GM08714 (cell line): ENCODE data around the gene BAHCC1.

ENCODE experiments used
- H3K4me3 ChIP-seq: fragments of 200-500 bp; sonication (Bioruptor generic); 2 replicates; pipeline ENCODE4 v1.5.1; 2014; ENCODE audit warnings: mild to moderate bottlenecking, low read length, inconsistent platforms
- ZNF274 ChIP-seq: IDR thresholded peaks from 2 replicates; pipeline ENCODE4 v1.6.1; 2012; ENCODE audit warnings: mild to moderate bottlenecking, low read depth, low read length

BAHCC1 gene

GRCh38 chr17:81476097-81476496 lies 80.8 kb downstream of the BAHCC1 start:
- no peak for TF ChIP-seq ZNF274
- no peak overlapping the region for H3K4me3 ChIP-seq

GRCh38 chr17:81476635-81477034 lies 81.4 kb downstream of the BAHCC1 start:
- H3K4me3 ChIP-seq: no peak overlapping the region
- no peak for TF ChIP-seq ZNF274

GRCh38 chr17:81477173-81477572 lies 81.9 kb downstream of the BAHCC1 start:
- H3K4me3 ChIP-seq: no peak overlapping the region
- TF ChIP-seq ZNF274: no peak

GRCh38 chr17:81478119-81478518 lies 82.9 kb downstream of the BAHCC1 start:
- H3K4me3 ChIP-seq: no peak overlapping the region
- TF ChIP-seq ZNF274: no peak

- no peak overlapping the region for H3K4me3 ChIP-seq
- no peak for TF ChIP-seq ZNF274
Observed at GRCh38 chr17:81479175-81480071, 84.2 kb downstream of the BAHCC1 start.

- H3K4me3 ChIP-seq: no peak overlapping the region
- TF ChIP-seq ZNF274: no peak
Observed at GRCh38 chr17:81480140-81481072, 85.1 kb downstream of the BAHCC1 start.

- peak overlapping the region; percentile 10; the same call in 1 of the 2 replicates for H3K4me3 ChIP-seq
Observed at GRCh38 chr17:81481073-81481799, 86.0 kb downstream of the BAHCC1 start.

GRCh38 chr17:81481815-81482505 lies 86.7 kb downstream of the BAHCC1 start:
- no peak for TF ChIP-seq ZNF274
- peak overlapping the region; percentile 10; the same call in 1 of the 2 replicates for H3K4me3 ChIP-seq

More at GRCh38 chr17:81481073-81481799, 86.0 kb downstream of the BAHCC1 start:
- no peak for TF ChIP-seq ZNF274

GRCh38 chr17:81482673-81483072 lies 87.4 kb downstream of the BAHCC1 start:
- TF ChIP-seq ZNF274: no peak
- no peak overlapping the region for H3K4me3 ChIP-seq

GRCh38 chr17:81483085-81483861 lies 88.0 kb downstream of the BAHCC1 start:
- no peak overlapping the region; the same call in 1 of the 2 replicates for H3K4me3 ChIP-seq
- no peak for TF ChIP-seq ZNF274

GRCh38 chr17:81483862-81484194 lies 88.6 kb downstream of the BAHCC1 start:
- no peak overlapping the region; the same call in 1 of the 2 replicates for H3K4me3 ChIP-seq

GRCh38 chr17:81484195-81484979 lies 89.1 kb downstream of the BAHCC1 start:
- no peak for TF ChIP-seq ZNF274
- H3K4me3 ChIP-seq: no peak overlapping the region; the same call in 1 of the 2 replicates

More at GRCh38 chr17:81483862-81484194, 88.6 kb downstream of the BAHCC1 start:
- TF ChIP-seq ZNF274: no peak
